C4-2B (cell line): Measurements from ENCODE around the gene OR7C1.
"Not testable (repeated sequence)": the region's sequence is repeated elsewhere in the genome, so short reads cannot be mapped to it uniquely, and the experiment has no call there.

Experiments used
- H3K27ac ChIP-seq: fragments of 450-650 bp; 2 replicates; pipeline ENCODE4 v1.5.1; 2017
- CTCF ChIP-seq: fragments of 450-650 bp; conservative IDR thresholded peaks from 2 replicates; pipeline ENCODE4 v1.5.1; 2017; ENCODE audit warnings: mild to moderate bottlenecking
- ZFX ChIP-seq: fragments of 450-650 bp; IDR thresholded peaks from 2 replicates; pipeline ENCODE4 v1.6.1; 2017

The OR7C1 gene

GRCh38 chr19:14809272-14810057 is 25.5 kb downstream of the OR7C1 start:
- H3K27ac ChIP-seq = no peak overlapping the region
- TF ChIP-seq CTCF (no peak), ZFX (no peak)

GRCh38 chr19:14804765-14805164 is 30.2 kb downstream of the OR7C1 start:
- no peak overlapping the region for H3K27ac ChIP-seq
- TF ChIP-seq CTCF = no peak
- TF ChIP-seq ZFX = no peak

- no peak overlapping the region for H3K27ac ChIP-seq
- no peak for TF ChIP-seq ZFX
- no peak for TF ChIP-seq CTCF
Measured at GRCh38 chr19:14798760-14799159, 36.2 kb downstream of the OR7C1 start.

- H3K27ac ChIP-seq = no peak overlapping the region
Measured at GRCh38 chr19:14796021-14796420, 39.0 kb downstream of the OR7C1 start.

GRCh38 chr19:14795078-14795721 is 39.8 kb downstream of the OR7C1 start:
- TF ChIP-seq CTCF = no peak
- TF ChIP-seq ZFX = no peak
- H3K27ac ChIP-seq = no peak overlapping the region

More at GRCh38 chr19:14796021-14796420, 39.0 kb downstream of the OR7C1 start:
- TF ChIP-seq ZFX (no peak), CTCF (no peak)

- not testable (repeated sequence) for H3K27ac ChIP-seq
Measured at GRCh38 chr19:14792250-14792649, 42.7 kb downstream of the OR7C1 start.

- TF ChIP-seq CTCF (peak; percentile 97), ZFX (no peak)
- no peak overlapping the region for H3K27ac ChIP-seq
Measured at GRCh38 chr19:14786421-14786851, 48.5 kb downstream of the OR7C1 start.

- H3K27ac ChIP-seq = not testable (repeated sequence)
Measured at GRCh38 chr19:14785102-14785793, 49.7 kb downstream of the OR7C1 start.

- H3K27ac ChIP-seq = not testable (repeated sequence)
Measured at GRCh38 chr19:14784730-14785101, 50.3 kb downstream of the OR7C1 start.

GRCh38 chr19:14783410-14783998 is 51.5 kb downstream of the OR7C1 start:
- H3K27ac ChIP-seq = not testable (repeated sequence)
